HCT116 (cell line): ENCODE results near the gene ADIPOR2. TPM values are rescaled to one million over a fixed set of nuclear protein-coding genes. Genes with fewer than 3 reads are reported as not detected.

Experiments
- ATAC-seq: fragments of 200-7000 bp; cut with Tn5 transposase; 2 replicates; pipeline ENCODE4 v1.9.1; 2020; ENCODE audit warnings: mild to moderate bottlenecking, moderate library complexity
- BruUV-seq: library from RNA; stranded (reverse); fragments of 400-500 nt; replicated peaks from 2 replicates; lab custom pipeline; 2021; lab: Mats Ljungman, UMichigan
- CTCF ChIA-PET: fragments of 300-600 bp; sonication (Branson Sonifier 250); formaldehyde crosslinking; loops from one replicate; lab custom pipeline; 2021; ENCODE audit warnings: antibody characterized with exemption; lab: Charles Lee
- POLR2A ChIA-PET: fragments of 300-600, 350-600 bp; sonication (Branson Sonifier 250); formaldehyde crosslinking; loops from one replicate; lab custom pipeline; 2021; ENCODE audit warnings: antibody characterized with exemption; lab: Charles Lee
- RAD21 ChIA-PET, 2 experiments: fragments of 300-600 bp; sonication (Branson Sonifier 250); formaldehyde crosslinking; loops; one replicate each; lab custom pipeline; 2023; ENCODE audit warnings: low total read pairs in 2 of 2; ENCODE audit not compliant: uncharacterized antibody in 2 of 2, unreplicated experiment in 2 of 2, low non-redundant PET in 1 of 2; lab: Charles Lee
- DNase-seq: peaks from one replicate; pipeline ENCODE4 v3.0.0-alpha.2; 2010; ENCODE audit warnings: low read depth, low spot score
- H2AFZ ChIP-seq: fragments of 200-600 bp; shearing (Covaris generic), sonication (generic); 2 replicates; pipeline ENCODE4 v1.6.1; 2017; ENCODE audit warnings: low read depth, mixed run types, mixed read lengths, antibody characterized with exemption, low read length; ENCODE audit not compliant: poor library complexity, severe bottlenecking
- H3K27ac ChIP-seq: 2 replicates; pipeline ENCODE4 v1.5.1; 2012; ENCODE audit warnings: low read depth, low read length
- H3K27me3 ChIP-seq: fragments of 200-600 bp; sonication (generic); 2 replicates; pipeline ENCODE4 v1.6.1; 2016; ENCODE audit warnings: mixed run types, low read length, mixed read lengths; ENCODE audit not compliant: insufficient read depth
- H3K36me3 ChIP-seq, 2 experiments: fragments of 200-500 bp in 1 of 2; fragments of 200-600 bp in 1 of 2; sonication (Bioruptor generic) in 1 of 2; sonication (generic) in 1 of 2; 2 replicates each; pipeline versions ENCODE4 v1.5.1 to v1.6.1; 2014 to 2016; ENCODE audit warnings: low read length in 2 of 2, inconsistent platforms in 1 of 2, mixed read lengths in 1 of 2, mixed run types in 1 of 2; ENCODE audit not compliant: insufficient read depth in 2 of 2, control insufficient read depth in 1 of 2
- H3K4me1 ChIP-seq, 2 experiments: fragments of 200-600 bp in 1 of 2; sonication (generic) in 1 of 2; 2 replicates each; pipeline versions ENCODE4 v1.5.1 to v1.6.1; 2012 to 2017; ENCODE audit warnings: low read length in 2 of 2, inconsistent platforms in 1 of 2, mild to moderate bottlenecking in 1 of 2, mixed read lengths in 1 of 2, mixed run types in 1 of 2, moderate library complexity in 1 of 2; ENCODE audit not compliant: insufficient read depth in 2 of 2, control insufficient read depth in 1 of 2
- H3K4me2 ChIP-seq: fragments of 200-600 bp; sonication (generic); 2 replicates; pipeline ENCODE4 v1.6.1; 2017; ENCODE audit warnings: mixed run types, low read length, mixed read lengths
- H3K4me3 ChIP-seq, 2 experiments: fragments of 200-600 bp in 1 of 2; sonication (generic) in 1 of 2; replicated peaks in 1 of 2; 2 replicates each; pipeline ENCODE4 v1.5.1; 2011 to 2016; ENCODE audit warnings: low read length in 2 of 2, control low read depth in 1 of 2, low read depth in 1 of 2, mild to moderate bottlenecking in 1 of 2, mixed read lengths in 1 of 2, mixed run types in 1 of 2
- H3K79me2 ChIP-seq: fragments of 200-600 bp; sonication (generic); 2 replicates; pipeline ENCODE4 v1.6.1; 2017; ENCODE audit warnings: mild to moderate bottlenecking, mixed run types, low read length, moderate library complexity, mixed read lengths; ENCODE audit not compliant: insufficient read depth
- H3K9ac ChIP-seq: fragments of 200-600 bp; sonication (generic); 2 replicates; pipeline ENCODE4 v1.6.1; 2016; ENCODE audit warnings: low read length, mixed read lengths
- H3K9me2 ChIP-seq: fragments of 200-600 bp; sonication (generic), shearing (Covaris generic); 2 replicates; pipeline ENCODE4 v1.6.1; 2017; ENCODE audit warnings: mixed run types, mild to moderate bottlenecking, moderate library complexity; ENCODE audit not compliant: insufficient read depth
- H3K9me3 ChIP-seq, 2 experiments: fragments of 200-500 bp in 1 of 2; fragments of 200-600 bp in 1 of 2; sonication (Bioruptor generic) in 1 of 2; sonication (generic) in 1 of 2; 2 replicates each; pipeline ENCODE4 v1.6.1; 2014 to 2017; ENCODE audit warnings: low read length in 2 of 2, mixed read lengths in 2 of 2, inconsistent platforms in 1 of 2, low read depth in 1 of 2, mild to moderate bottlenecking in 1 of 2, mixed run types in 1 of 2, moderate library complexity in 1 of 2; ENCODE audit not compliant: control insufficient read depth in 1 of 2, insufficient read depth in 1 of 2
- H4K20me1 ChIP-seq: fragments of 200-600 bp; sonication (generic), shearing (Covaris generic); 2 replicates; pipeline ENCODE4 v1.6.1; 2017; ENCODE audit warnings: mixed run types, mild to moderate bottlenecking, moderate library complexity; ENCODE audit not compliant: insufficient read depth
- CBX3 ChIP-seq: IDR thresholded peaks from 2 replicates; pipeline ENCODE4 v1.6.1; 2012; ENCODE audit warnings: low read depth
- CEBPB ChIP-seq: IDR thresholded peaks from 2 replicates; pipeline ENCODE4 v1.6.1; 2012; ENCODE audit warnings: low read depth
- CTCF ChIP-seq, 3 experiments: fragments of 200-600 bp in 1 of 3; sonication (generic) in 1 of 3; IDR thresholded peaks in 2 of 3; conservative IDR thresholded peaks in 1 of 3; 2 replicates each; pipeline ENCODE4 v1.5.1; 2012 to 2017; ENCODE audit warnings: low read depth in 2 of 3, low read length in 2 of 3, antibody characterized with exemption in 1 of 3, borderline replicate concordance in 1 of 3, control low read depth in 1 of 3, mild to moderate bottlenecking in 1 of 3, mixed read lengths in 1 of 3, mixed run types in 1 of 3, moderate library complexity in 1 of 3; ENCODE audit not compliant: insufficient read depth in 1 of 3
- EGR1 ChIP-seq: IDR thresholded peaks from 2 replicates; pipeline ENCODE4 v1.6.1; 2012; ENCODE audit warnings: low read depth
- EZH2phosphoT487 ChIP-seq: fragments of 200-600 bp; IDR thresholded peaks from 2 replicates; pipeline ENCODE4 v1.6.1; 2018; ENCODE audit warnings: antibody characterized with exemption, borderline replicate concordance
- FOSL1 ChIP-seq: IDR thresholded peaks from 2 replicates; pipeline ENCODE4 v1.6.1; 2012; ENCODE audit warnings: low read depth
- JUND ChIP-seq: IDR thresholded peaks from 2 replicates; pipeline ENCODE4 v1.6.1; 2012
- POLR2AphosphoS5 ChIP-seq: IDR thresholded peaks from 2 replicates; pipeline ENCODE4 v1.6.1; 2011; ENCODE audit warnings: mild to moderate bottlenecking, low read depth, low read length, moderate library complexity
- SIN3A ChIP-seq: IDR thresholded peaks from 2 replicates; pipeline ENCODE4 v1.6.1; 2012; ENCODE audit warnings: low read depth
- SRF ChIP-seq: IDR thresholded peaks from 2 replicates; pipeline ENCODE4 v1.6.1; 2012; ENCODE audit warnings: low read depth
- YY1 ChIP-seq: IDR thresholded peaks from 2 replicates; pipeline ENCODE4 v1.6.1; 2011; ENCODE audit warnings: low read length, low read depth, moderate library complexity, mild to moderate bottlenecking; ENCODE audit not compliant: insufficient replicate concordance; ENCODE audit errors: extremely low read depth
- ZFX ChIP-seq: fragments of 450-650 bp; IDR thresholded peaks from 2 replicates; pipeline ENCODE4 v1.6.1; 2017
- ZNF274 ChIP-seq: fragments of 200-500 bp; sonication (Bioruptor generic); IDR thresholded peaks from 2 replicates; pipeline ENCODE4 v1.6.1; 2014; ENCODE audit warnings: mild to moderate bottlenecking, low read depth, low read length, inconsistent platforms
- intact Hi-C: fragments of 100-400 bp; cut with micrococcal nuclease; formaldehyde crosslinking; loops from 2 replicates; pipeline ENCODE4 v1.10.0; 2022
- total RNA-seq: library from RNA; stranded (reverse); gene quantifications from one replicate; pipeline ENCODE4 v1.2.1, GENCODE V29; 2021; ENCODE audit not compliant: unreplicated experiment
- TF ChIP-seq, protein P1 (sequence below): IDR thresholded peaks from 2 replicates; pipeline ENCODE4 v1.6.1; 2012; ENCODE audit warnings: low read depth

Gene ADIPOR2
- total RNA-seq, 1 experiment from 2014 or later, result 69.9 TPM

GRCh38 chr12:1650978-1651361 is 39.9 kb upstream of the ADIPOR2 start:
- Histone ChIP-seq H3K27ac (no peak overlapping the region), H3K4me1 (peaks cover 0 to 4% of the 10 kb centered on the region in 2 experiments; a peak in 1 of 4 replicates)
- CTCF ChIA-PET, result interaction anchor here (3.6 to 10.7 kb wide), 2 partner anchors 16 to 140 kb away, joined by 10 to 242 read pairs; no protein-coding TSS in a partner anchor
- no peak for ATAC-seq
- TF ChIP-seq YY1, result no peak
- TF ChIP-seq, protein P1, sequence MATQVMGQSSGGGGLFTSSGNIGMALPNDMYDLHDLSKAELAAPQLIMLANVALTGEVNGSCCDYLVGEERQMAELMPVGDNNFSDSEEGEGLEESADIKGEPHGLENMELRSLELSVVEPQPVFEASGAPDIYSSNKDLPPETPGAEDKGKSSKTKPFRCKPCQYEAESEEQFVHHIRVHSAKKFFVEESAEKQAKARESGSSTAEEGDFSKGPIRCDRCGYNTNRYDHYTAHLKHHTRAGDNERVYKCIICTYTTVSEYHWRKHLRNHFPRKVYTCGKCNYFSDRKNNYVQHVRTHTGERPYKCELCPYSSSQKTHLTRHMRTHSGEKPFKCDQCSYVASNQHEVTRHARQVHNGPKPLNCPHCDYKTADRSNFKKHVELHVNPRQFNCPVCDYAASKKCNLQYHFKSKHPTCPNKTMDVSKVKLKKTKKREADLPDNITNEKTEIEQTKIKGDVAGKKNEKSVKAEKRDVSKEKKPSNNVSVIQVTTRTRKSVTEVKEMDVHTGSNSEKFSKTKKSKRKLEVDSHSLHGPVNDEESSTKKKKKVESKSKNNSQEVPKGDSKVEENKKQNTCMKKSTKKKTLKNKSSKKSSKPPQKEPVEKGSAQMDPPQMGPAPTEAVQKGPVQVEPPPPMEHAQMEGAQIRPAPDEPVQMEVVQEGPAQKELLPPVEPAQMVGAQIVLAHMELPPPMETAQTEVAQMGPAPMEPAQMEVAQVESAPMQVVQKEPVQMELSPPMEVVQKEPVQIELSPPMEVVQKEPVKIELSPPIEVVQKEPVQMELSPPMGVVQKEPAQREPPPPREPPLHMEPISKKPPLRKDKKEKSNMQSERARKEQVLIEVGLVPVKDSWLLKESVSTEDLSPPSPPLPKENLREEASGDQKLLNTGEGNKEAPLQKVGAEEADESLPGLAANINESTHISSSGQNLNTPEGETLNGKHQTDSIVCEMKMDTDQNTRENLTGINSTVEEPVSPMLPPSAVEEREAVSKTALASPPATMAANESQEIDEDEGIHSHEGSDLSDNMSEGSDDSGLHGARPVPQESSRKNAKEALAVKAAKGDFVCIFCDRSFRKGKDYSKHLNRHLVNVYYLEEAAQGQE, result no peak
- TF ChIP-seq SIN3A, result no peak
- TF ChIP-seq EZH2phosphoT487, result no peak
- no peak for TF ChIP-seq EGR1
- no peak for TF ChIP-seq SRF
- TF ChIP-seq FOSL1, result no peak
- no peak for TF ChIP-seq CEBPB
- TF ChIP-seq CBX3, result no peak
- no peak for TF ChIP-seq ZFX
- TF ChIP-seq POLR2AphosphoS5, result no peak
- TF ChIP-seq JUND, result no peak
- TF ChIP-seq ZNF274, result no peak
- no peak for TF ChIP-seq CTCF (IDR thresholded peaks at IDR 0.05 in 2 of 3, conservative IDR thresholded peaks at IDR 0.05 in 1 of 3; ENCODE audit: borderline replicate concordance in 1 of 3, insufficient read depth in 1 of 3, low read depth in 2 of 3, low read length in 2 of 3)
- TF ChIP-seq, all 23 proteins: peak for 0
- Histone ChIP-seq H3K79me2 (no peaks in the 10 kb centered on the region), H3K4me3 (no peak overlapping the region), H3K4me2 (no peak overlapping the region), H3K9me3 (no peaks in the 10 kb centered on the region), H3K27me3 (peaks cover 25% of the 10 kb centered on the region; the same call in 1 of the 2 replicates), H3K36me3 (no peaks in the 10 kb centered on the region), H4K20me1 (no peaks in the 10 kb centered on the region), H3K9me2 (no peaks in the 10 kb centered on the region), H2AFZ (no peak overlapping the region), H3K9ac (no peak overlapping the region)
- intact Hi-C loops, result loop anchor here (5.0 kb wide), 1 partner anchor 386 kb away; no protein-coding TSS in a partner anchor
- no TSS peak for BruUV-seq
- ChIA-PET POLR2A (no interaction called here), RAD21 (no interaction called here)
- DNase-seq, result no peak
